GM21528 (cell line): ENCODE data around the gene HES1.

Experiments
- ATAC-seq: cut with Tn5 transposase; IDR thresholded peaks from one replicate; pipeline ENCODE4 v1.9.1; 2021; ENCODE audit warnings: mild to moderate bottlenecking, moderate library complexity; ENCODE audit not compliant: unreplicated experiment, low FRiP score

HES1 gene

DNA sequence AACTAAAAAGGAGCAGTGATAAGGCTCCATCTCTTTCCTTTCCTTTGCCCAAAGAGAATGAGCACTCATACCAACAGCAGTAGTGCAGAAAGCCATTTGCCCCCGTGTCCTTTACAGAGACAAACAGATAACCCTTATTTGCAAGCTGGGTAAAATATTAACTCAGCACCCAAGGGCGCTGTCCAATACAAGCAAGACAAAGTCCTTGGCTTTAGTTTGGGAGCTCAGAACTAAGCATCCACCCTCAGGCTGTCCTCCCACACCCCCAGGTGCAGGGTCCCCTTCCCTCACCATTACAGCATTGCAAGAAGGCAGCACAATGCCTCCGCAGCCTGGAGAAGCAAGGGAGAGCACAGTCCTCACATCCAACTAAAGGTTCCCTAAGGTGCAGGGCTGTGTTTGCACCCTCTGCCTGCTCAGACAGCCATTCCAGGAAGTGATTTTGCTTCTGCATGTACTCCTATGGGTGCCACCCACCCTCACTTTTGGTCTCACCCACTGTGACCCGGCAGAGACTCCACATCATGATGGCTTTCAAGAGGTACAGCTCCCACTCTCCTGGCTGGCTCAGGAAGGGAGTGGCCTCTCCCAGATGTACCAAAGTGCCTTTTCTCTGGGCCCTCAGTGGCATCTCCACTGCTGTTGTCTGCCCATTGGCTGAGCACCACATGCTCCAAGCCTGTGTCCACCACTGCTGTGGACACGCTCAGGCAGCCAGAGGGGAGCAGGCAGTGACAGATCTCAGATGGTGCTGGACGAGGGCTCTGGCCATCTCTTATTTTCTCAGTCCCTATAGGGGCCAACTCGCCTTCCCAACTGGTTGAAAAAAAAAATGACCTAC lies 34.1 kb upstream of the HES1 start:
- ATAC-seq: peak; percentile 18

DNA sequence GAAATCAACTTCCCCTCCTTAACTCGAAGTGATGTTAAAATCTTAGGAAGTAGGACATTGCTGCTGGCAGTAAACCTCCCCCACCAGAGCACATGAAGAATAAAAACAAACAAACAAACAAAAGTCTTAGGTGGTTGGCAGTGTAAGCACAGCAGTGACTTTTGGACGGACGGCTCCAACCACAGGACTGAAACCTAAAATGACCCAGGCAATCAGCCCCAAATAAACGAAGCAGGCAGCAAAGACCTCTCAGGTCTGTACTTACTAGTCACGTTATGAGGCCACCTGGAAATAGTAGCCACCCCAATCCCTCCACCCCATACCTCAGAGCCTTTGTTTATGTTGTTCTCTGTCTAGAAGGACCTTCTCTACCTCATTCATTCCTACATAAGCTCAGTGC lies 33.5 kb upstream of the HES1 start:
- ATAC-seq: no peak

DNA sequence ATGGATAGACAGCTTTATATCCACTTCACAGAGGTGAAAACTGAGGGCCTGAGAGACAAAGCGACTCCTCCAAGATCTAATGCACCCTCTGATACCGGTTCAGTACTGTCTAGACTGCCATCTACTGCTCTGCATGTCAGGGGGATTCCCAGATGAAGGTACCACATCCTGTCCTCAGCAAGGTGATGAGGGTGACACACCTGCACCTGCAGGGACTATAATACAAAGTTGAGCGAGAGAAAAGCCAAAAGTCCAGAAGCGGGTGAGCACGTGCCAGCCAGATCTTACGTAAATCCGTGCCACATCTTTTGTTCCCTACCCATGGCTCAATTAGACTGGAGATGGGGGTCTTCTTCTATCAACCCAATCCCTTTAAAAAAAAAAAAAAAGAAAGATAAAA lies 32.4 kb upstream of the HES1 start:
- ATAC-seq: no peak

DNA sequence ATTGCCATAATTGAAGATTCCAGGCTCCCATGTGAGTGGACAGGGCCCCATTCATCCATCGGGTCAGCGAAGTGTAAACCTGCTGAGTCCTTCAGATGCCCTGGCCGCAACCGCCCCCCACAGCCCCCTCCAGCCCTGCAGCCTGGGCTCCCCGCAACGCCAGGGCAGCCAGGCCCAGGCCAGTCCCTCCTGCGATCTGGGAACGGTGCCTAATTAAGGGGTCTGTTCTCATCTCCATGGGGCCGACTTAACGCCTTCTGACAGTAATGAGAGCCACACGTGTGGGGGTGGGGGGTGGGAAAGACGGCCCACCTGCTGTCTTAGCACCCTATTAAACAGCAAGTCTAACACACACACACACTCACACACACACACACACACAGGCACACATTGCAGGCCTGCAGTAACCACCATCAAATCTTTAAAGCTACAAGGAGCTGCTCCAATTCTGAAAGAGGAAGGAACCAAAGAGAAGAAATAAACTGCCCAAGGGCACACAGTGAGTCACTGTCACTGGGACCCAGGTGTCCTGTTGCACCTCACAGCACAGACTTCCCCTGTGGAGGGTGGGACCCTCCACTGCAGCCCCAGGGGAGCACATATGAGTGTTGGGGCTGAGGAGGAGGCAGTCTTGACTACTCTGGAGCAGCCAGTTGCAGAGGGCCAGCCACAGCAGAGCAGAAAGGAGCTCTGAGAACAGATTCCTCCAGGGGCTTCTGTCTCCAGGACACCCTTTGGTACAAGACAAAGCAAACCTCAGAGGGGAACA lies 31.8 kb upstream of the HES1 start:
- ATAC-seq: no peak

DNA sequence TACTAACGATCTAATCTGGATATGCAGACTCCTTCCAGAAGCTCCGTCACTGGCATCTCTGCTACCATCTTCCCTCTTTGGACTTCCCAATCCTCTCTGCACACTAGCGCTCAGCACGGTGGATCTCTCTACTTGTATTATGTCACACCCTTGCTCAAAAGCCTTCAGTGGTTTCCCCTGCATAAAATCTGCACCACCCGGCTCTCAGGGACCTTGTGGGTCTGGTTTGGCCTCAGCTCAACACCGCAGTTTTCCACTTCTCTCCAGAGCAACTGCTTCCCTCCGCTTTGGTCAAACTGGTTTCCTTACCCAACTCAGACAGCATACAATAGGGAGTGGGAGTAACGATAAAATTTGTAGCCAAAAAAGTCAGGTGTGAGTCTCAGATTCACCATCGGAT lies 30.7 kb upstream of the HES1 start:
- ATAC-seq: no peak

DNA sequence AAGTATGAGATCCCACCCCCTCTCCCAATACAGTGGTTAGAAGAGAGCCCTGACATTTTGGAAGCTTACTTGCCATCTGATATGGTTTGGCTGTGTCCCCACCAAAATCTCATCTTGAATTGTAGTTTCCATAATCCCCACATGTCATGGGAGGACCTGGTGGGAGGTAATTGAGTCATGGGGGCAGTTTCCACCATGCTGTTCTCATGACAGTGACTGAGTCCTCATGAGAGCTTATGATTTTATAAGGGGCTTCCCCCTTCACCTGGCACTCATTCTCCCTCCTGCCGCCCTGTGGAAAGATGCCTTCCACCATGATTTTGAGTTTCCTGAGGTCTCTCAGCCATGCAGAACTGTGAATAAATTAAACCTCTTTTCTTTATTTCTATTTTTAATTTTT lies 28.8 kb upstream of the HES1 start:
- ATAC-seq: no peak

DNA sequence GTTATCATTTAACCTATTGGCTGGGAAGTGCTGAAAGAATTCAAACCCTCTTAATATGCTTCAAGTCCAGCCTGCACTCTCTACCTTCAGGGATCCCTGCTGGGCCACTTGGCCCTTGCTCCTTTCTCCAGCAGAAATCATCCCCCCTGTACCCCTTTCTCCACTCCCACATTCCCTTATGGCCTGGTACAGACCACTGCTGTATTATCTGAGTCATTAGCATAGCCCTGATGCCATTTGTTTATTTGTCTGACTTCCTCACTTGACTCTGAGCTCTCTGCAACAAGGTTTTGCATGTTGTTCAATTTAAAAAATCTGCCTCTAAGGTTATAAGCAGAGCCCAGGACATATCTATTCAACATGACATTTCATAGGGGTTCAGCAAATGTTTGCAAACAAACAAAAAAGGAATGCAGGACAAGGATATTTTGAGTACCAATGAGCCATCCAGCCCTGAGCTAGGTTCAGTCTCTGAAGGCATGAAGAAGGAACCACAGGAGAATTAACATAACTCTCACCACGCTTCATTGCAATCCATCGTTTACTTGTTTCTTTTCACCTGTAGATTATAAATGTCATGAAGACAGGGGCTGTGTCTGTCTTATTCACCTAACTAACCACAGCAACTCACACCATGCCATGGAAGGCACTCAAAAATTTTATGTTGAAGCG lies 26.6 kb upstream of the HES1 start:
- no peak for ATAC-seq

DNA sequence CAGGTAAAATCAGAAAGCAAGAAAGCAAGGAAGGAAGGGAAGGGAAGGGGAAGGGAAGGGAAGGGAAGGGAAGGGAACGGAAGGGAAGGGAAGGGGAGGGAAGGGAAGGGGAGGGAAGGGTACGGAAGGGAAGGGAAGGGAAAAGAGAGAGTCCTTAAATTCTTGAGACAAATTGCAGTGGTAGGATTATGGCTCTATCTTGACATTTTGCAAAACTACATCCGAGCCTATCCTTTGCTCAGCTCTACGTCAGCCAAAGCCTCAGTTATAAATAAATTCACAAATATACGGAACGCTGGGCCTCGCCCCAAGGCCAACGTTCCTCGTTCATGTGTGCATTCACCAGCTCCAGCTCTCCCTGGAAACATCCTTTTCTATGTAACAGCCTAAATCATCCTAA lies 25.5 kb upstream of the HES1 start:
- no peak for ATAC-seq

DNA sequence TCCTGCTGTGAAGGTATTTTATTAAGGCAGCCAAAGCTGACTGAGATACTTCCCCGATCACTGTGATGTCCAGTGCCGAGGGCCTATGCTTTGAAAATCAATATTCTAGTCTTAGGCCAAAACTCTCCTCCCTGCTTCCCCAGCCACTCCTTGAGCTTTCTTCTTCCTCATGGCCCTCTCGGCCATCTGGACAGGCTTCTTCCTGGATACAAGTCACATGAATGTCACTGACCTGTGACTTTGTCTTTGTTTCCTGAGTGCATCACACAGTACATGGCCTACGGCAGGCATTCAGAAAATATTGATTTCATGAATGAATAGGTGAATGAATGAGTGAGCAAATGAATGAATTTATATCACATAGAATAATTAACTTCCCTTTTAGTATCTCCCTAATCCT lies 24.6 kb upstream of the HES1 start:
- ATAC-seq: no peak

DNA sequence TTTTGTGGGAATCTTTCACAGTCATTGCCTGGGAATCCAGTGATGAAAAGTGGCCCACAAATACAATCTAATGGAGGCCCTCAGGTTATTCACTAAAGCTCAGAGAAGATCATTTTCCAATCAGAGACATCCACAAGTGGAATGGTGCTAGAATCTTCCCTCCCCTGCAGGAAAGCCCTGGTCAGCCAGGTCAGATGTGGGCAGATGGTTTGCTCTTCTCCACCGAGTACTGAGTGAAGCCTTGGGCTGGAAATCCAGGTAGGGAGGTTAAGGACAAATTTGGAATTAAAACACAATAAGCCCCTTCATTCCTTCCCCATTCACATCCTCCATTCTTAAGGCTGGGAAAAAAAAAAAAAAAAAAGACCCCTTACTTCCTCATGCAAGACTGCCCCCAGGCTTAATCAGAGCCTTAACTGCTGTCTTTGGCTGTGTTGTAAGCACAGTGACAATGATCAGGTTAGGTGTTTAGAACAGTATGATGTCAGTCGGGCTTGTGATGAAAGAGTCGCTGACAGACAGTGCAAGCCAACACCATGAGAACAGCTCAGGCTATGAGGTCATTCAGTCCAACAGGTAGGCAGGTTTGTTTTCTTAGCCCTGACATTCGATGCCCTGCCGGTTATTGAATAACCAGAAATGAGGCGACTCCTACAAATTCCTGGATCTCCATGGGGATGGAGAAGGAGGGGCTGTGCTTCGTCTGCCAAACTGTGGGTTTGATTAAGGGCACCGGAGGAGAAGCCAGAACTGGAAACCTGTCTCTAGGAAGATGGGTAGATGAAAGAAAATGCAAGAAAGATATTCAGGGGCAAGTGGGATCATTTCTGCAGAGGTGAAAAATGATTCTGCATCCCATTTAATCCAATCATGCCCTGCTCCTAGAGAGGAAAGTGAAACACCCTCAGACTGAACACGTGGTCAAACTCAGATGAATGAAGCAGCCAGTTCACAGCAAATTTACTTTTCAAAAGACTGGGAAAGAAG lies 23.5 kb upstream of the HES1 start:
- ATAC-seq: no peak

DNA sequence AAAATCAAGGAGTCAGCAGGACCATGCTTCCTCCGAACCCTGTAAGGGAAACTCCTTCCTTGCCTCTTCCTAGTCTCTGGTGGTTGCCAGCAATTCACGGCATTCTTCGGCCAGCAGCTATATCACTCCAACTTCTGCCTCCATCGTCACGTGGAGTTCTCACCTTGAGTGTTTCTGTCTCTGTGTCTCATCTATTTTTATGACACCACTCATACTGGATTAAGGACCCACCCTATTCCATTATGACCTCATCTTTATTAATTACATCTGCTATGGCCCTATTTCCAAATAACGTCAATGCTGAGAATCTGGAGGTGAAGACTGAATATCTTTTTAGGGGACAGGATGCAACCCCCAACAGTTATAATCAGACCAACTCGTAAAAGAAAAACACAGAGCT lies 21.8 kb upstream of the HES1 start:
- ATAC-seq: no peak

DNA sequence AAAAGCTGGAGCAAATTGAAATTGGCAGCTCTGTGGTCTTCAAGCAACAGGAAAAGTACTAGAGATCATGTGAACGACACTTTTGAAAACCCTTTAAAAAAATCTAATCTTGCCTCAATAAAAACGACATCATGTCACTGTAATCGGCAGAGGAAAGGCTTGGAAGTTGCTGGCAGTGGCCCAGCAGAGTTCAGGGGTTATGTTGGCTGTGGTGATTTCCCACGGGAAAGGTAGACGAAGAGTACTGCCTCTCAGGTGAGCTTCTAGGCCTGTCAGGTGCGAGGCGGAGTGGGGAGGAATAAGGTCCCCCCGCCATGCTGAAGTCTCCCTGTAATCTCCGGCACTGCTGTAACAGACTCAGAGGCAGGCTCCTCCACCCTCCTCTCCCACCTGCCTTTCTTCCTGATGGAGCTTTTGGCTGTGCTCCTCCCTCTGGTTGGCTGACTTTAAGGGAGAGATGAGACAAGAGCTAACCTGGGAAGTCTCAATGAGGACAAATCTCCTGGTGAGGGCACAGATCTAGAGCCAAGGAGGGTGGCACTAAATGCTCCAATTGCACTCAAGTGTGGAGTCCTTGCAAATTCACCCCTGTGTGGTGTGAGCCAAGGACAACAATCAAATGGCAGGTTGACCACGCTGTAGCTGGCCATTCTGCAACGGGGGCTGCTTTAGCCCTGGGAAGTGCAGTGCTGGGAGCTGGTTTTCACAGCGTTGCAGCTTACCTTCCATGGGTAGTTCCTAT lies 18.7 kb upstream of the HES1 start:
- no peak for ATAC-seq

DNA sequence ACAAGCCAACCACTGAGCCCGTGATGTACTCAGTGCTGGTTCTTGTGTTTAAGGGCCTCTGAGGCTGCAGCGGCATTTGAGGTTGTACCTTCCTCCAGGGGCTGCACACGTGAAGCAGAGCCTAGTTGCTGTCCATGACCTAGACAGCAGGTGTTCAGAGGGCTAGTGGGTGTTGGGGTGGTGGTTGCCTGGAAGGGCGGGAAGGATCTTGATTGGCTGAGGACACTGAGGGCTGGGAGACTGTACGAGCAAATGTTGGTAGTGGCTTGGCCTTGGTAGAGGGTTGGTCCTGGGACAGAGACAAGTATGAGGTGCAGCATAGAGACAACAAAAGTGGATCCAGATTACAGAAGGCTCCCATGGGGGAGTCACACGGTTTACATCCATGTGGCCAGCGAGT lies 17.0 kb upstream of the HES1 start:
- ATAC-seq: no peak

DNA sequence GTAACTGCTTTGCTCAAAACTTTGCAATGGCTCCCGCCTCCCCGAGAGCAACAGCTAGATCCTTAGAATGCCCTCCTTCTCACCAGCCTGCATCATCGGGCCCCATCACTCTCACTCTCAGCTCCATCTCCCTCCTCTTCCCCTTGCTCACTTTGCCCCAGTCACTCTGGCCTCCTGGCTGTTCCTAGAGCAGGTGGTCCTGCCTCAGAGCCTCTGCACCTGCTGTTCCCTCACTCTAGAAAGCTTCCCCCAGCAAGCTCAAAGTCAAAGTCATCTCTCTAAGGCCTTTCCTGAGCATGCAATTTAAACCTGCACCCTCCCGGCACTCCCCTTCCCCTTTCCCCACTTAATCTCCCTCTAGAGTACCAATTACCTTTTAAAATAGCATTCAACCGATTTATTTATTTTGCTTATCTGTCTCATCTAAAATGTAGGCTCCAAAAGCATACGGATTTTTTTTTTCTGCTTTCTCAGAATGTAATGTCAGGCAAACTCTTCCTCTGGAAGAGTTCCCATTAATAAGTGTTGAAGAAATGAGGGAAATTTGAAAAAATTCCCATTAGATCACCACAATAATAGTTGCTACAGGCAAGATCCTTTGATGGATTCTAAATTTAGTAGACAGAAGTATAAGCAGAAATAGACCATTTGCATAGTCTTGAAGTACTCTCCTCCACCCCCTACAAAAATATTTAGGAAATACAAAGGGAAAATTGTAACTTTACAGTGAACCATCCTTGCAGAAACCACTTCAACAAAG lies 15.9 kb upstream of the HES1 start:
- ATAC-seq: no peak

DNA sequence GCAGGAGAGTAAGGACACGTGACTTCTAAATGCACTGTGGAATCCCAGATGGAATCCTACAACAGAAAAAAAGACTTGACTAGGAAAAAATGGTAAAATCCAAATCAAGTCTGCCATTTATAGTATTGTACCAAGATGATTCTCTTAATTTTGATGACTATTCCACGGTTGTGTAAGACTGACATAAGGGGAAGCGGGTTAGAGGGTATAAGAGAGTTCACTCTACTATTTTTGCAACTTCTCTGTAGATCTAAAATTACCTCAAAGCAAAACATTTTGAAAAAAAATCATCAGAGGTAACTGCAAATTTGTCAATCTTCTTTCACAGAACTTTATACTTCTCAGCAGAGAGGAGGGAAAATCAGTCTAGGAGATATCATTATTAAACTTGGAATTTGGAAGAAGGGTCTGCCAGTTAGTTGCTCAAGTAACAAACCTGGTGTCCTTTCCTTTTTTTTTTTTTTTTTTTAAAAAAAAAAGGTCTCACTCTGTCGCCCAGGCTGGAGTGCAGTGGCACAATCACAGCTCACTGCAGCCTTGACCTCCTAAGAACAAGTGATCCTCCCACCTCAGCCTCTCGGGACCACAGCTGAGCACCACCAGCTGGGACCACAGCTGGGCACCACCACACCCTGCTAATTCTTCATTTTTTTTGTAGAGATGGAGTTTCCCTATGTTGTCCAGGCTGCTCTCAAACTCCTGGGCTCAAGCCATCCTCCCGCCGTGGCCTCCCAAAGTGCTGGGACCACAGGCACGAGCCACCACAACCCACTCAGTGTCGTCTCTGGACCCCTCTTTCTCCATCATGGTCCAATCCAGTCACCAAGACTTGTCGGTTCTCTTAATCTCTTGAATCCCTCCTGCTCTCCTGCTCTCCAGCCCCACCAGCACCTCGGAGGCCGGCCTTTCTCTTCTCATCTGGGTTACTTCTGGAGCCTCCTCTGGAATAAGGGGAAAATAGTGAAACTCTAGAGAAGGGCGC lies 14.9 kb upstream of the HES1 start:
- ATAC-seq: no peak

DNA sequence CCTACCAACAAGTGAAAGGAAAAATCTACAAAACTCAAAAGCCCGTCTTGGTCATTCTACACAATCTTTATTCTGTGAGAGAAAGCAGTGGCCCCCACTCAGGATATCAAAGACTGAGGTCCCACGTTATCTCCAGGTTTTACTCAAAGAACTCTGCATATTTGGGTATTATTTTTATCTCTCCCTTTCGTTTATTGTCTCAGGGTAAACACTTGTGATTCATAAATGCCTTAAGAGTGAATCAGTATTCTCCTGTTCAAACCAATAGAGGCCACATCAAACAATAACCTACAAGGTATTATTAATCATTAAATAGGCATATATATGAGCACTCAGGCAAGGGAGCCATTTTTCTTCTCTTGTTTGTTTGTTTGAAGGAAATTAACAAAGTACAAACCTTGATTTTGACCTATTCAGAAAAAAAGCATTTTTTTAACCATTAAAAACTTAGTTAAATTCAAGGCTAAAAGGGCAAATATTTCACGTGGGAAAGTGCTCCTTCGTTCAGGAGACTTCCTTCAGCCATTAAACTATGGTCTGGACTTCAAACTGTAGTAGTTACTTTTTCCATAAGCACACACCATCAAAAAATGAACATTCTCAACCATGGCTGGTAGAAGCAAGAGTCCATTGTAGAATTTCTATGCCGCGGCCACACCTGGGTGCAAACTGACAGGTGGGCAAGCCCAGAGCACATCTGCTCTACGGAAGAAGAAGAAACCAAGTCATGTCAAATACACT lies 13.9 kb upstream of the HES1 start:
- no peak for ATAC-seq

DNA sequence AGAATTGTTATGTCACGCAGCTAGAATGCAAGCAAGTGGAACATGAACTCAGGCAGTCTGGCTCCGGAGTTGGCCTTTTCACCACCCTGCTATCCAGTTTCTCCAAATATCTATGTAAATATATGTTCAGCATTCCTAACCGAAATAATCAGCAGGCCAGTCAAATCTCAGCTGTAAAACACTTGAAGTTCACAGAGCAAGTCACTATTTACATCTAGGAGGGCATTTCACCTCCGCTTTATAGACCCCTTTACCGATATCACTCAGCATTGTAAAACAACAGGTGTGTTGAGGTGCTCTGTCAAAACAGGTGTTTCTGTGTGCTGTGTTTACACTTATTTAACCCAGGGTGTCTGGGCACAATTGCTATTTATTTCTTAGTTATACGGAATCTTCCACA lies 12.2 kb upstream of the HES1 start:
- ATAC-seq: no peak
